ENCODE measurements around the gene PHACTR3. TPM values are rescaled to one million over a fixed set of nuclear protein-coding genes. Genes with fewer than 3 reads are reported as not detected.

PHACTR3 gene
- total and polyA plus RNA-seq, 7 experiments from 2014 or later, result 0.49 TPM; not detected in 6

DNA sequence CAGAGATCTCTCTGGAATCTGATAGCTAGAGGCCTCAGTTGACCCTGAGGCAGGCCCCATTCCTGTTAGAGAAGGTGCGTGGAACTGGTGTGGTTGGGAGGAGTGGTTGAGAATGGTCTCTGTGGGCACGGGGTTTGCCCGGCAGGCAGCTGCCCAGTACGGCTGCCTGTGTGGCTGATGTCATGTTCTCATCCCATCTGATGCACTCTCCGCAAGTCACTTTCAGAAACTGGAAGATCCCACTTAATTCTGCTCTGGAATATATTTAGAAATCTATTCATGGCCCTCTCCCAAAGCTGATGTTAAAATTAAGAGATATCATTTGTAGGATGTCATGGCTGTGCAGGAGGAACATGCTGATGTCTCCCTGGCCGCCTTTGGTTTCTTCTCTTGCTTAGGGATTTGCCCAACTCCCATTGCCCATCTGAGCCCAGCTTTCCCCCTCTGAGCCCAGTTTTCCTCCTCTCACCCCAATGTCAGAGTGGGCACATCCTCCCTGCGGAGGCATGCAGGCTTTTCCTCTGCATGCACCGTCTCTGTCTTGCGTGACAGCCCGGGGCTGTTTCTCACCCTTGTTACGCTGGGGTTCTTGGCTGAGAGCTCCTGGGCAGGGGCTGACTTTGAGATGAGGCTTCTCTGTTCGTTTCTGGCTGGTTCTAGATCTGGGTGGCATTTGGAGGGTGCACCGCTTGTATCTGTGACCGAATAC is 21.0 kb downstream of the PHACTR3 start:
- Histone ChIP-seq H3K4me1 (ENCODE audit: control insufficient read depth in 2 of 2, insufficient read depth in 2 of 2, low read length in 2 of 2) (no peaks in the 10 kb centered on the region), H3K27ac (ENCODE audit: low read depth, low read length) (no peak overlapping the region), H3K36me3 (ENCODE audit: control insufficient read depth in 2 of 3, insufficient read depth in 3 of 3, low read length in 3 of 3) (no peaks in the 10 kb centered on the region), H3K27me3 (ENCODE audit: control insufficient read depth in 2 of 2, insufficient read depth in 2 of 2, low read length in 2 of 2) (no peaks in the 10 kb centered on the region), H3K4me3 (ENCODE audit: low read length) (no peak overlapping the region), H3K9me3 (ENCODE audit: control insufficient read depth in 2 of 3, low read length in 3 of 3) (no peaks in the 10 kb centered on the region)
- Mint-ChIP-seq H3K9me3 (peaks cover 0 to 5% (median 0%) of the 10 kb centered on the region in 11 donors), H3K4me3 (no peak overlapping the region), H3K27me3 (peaks cover 0 to 33% (median 19%) of the 10 kb centered on the region in 5 donors), H3K36me3 (no peaks in the 10 kb centered on the region), H3K27ac (no peak overlapping the region), H3K4me1 (no peaks in the 10 kb centered on the region)
- intact Hi-C loops (cut with micrococcal nuclease), result no loop called here
- POLR2A ChIA-PET, result no interaction called here
- CTCF ChIA-PET, result no interaction called here
- no peak for DNase-seq
- no peak for ATAC-seq

DNA sequence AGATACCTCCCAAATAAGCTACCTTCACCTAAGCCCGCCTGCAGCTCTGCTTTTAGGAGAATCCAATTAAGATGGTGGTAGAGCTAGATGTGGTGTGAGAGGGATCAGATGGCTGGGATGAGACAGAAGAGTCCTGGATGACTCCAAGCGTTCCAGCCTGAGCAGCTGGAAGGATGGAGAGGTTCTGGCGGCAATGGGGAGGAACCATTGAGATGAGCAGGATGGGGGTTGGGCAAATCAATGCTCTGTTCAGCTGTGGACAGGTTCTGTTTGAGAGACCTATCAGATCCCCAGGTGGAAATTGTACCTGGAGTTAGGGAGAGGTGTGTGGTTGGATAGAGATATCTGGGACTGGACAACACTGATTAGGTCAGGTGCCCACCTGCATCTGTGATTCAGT is 23.0 kb downstream of the PHACTR3 start:
- H3K4me1 Mint-ChIP-seq, result no peaks in the 10 kb centered on the region
- ATAC-seq (no peak), DNase-seq (no peak)
- no peaks in the 10 kb centered on the region for H3K36me3 ChIP-seq (ENCODE audit: control insufficient read depth in 2 of 3, insufficient read depth in 3 of 3, low read length in 3 of 3)
- no peak overlapping the region for H3K4me3 ChIP-seq (ENCODE audit: low read length)
- H3K4me1 ChIP-seq (ENCODE audit: control insufficient read depth in 2 of 2, insufficient read depth in 2 of 2, low read length in 2 of 2), result no peaks in the 10 kb centered on the region
- POLR2A ChIA-PET, result no interaction called here
- H3K27ac ChIP-seq (ENCODE audit: low read depth, low read length), result no peak overlapping the region
- H3K36me3 Mint-ChIP-seq, result no peaks in the 10 kb centered on the region
- H3K27me3 Mint-ChIP-seq, result peaks cover 0 to 24% (median 19%) of the 10 kb centered on the region in 5 donors
- no peak overlapping the region for H3K27ac Mint-ChIP-seq
- no peaks in the 10 kb centered on the region for H3K9me3 ChIP-seq (ENCODE audit: control insufficient read depth in 2 of 3, low read length in 3 of 3)
- no peak overlapping the region for H3K4me3 Mint-ChIP-seq
- peaks cover 0 to 5% (median 0%) of the 10 kb centered on the region in 11 donors for H3K9me3 Mint-ChIP-seq
- intact Hi-C loops (cut with micrococcal nuclease), result no loop called here
- CTCF ChIA-PET, result no interaction called here
- H3K27me3 ChIP-seq (ENCODE audit: control insufficient read depth in 2 of 2, insufficient read depth in 2 of 2, low read length in 2 of 2), result no peaks in the 10 kb centered on the region

GRCh38 chr20:59628171-59628570 is 23.8 kb downstream of the PHACTR3 start:
- Mint-ChIP-seq H3K27ac (no peak overlapping the region), H3K9me3 (peaks cover 0 to 5% (median 0%) of the 10 kb centered on the region in 11 donors), H3K4me3 (no peak overlapping the region), H3K27me3 (peaks cover 0 to 27% (median 18%) of the 10 kb centered on the region in 5 donors), H3K4me1 (no peaks in the 10 kb centered on the region), H3K36me3 (no peaks in the 10 kb centered on the region)
- no peak overlapping the region for H3K4me3 ChIP-seq (ENCODE audit: low read length)
- intact Hi-C loops (cut with micrococcal nuclease), result no loop called here
- no peaks in the 10 kb centered on the region for H3K36me3 ChIP-seq (ENCODE audit: control insufficient read depth in 2 of 3, insufficient read depth in 3 of 3, low read length in 3 of 3)
- ATAC-seq, result no peak
- no peaks in the 10 kb centered on the region for H3K27me3 ChIP-seq (ENCODE audit: control insufficient read depth in 2 of 2, insufficient read depth in 2 of 2, low read length in 2 of 2)
- H3K27ac ChIP-seq (ENCODE audit: low read depth, low read length), result no peak overlapping the region
- CTCF ChIA-PET, result no interaction called here
- no peak for DNase-seq
- H3K4me1 ChIP-seq (ENCODE audit: control insufficient read depth in 2 of 2, insufficient read depth in 2 of 2, low read length in 2 of 2), result no peaks in the 10 kb centered on the region
- H3K9me3 ChIP-seq (ENCODE audit: control insufficient read depth in 2 of 3, low read length in 3 of 3), result no peaks in the 10 kb centered on the region
- POLR2A ChIA-PET, result no interaction called here

DNA sequence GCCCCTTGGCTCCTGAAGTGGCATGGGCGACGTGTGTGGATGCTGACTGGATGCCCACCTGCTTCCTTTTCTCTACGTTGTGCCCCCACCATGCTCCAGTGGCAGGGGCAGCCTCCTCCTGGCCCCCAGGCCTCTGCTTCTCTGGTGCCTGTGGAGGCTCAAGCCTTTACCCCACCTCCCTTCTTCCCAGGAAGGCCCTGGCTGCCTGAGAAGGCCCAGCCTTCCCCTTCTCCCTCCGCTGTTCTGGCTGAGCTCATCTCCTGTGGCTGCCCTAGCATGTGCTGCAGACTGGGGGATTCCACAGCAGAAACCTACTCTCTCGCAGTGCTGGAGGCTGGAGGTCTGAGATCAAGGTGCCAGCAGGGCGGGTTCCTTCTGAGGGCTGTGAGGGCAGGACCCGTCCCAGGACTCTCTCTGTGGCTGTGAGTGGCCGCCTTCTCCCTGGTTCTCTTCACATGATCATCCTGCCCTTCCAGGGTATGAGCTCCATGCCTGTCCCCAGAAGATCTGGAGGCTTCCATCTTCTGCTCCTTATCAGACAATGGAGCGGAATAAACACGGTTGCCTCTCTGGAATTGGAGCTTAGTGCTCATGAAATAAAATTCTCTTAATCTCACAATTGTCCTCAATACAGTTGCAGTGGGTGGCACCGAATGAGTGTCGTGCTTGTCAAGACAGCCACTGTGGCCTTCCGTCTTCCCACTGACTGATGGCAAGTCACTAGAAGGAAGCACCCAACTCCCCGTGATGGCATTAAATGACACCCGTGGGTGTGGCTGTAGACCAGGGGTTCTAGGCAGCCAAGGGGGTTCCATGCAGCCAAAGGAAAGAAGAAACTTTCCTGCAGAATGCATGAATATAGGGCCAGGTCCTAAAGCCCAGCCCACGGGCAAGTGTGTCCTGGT is 25.1 kb downstream of the PHACTR3 start:
- no peaks in the 10 kb centered on the region for H3K9me3 ChIP-seq (ENCODE audit: control insufficient read depth in 2 of 3, low read length in 3 of 3)
- Mint-ChIP-seq H3K9me3 (peaks cover 0 to 5% (median 0%) of the 10 kb centered on the region in 11 donors), H3K4me1 (no peaks in the 10 kb centered on the region), H3K27me3 (peaks cover 0 to 22% (median 15%) of the 10 kb centered on the region in 5 donors), H3K36me3 (no peaks in the 10 kb centered on the region), H3K27ac (no peak overlapping the region), H3K4me3 (no peak overlapping the region)
- ChIA-PET CTCF (no interaction called here), POLR2A (no interaction called here)
- no peaks in the 10 kb centered on the region for H3K4me1 ChIP-seq (ENCODE audit: control insufficient read depth in 2 of 2, insufficient read depth in 2 of 2, low read length in 2 of 2)
- ATAC-seq (no peak), DNase-seq (no peak)
- H3K36me3 ChIP-seq (ENCODE audit: control insufficient read depth in 2 of 3, insufficient read depth in 3 of 3, low read length in 3 of 3), result no peaks in the 10 kb centered on the region
- H3K4me3 ChIP-seq (ENCODE audit: low read length), result no peak overlapping the region
- H3K27me3 ChIP-seq (ENCODE audit: control insufficient read depth in 2 of 2, insufficient read depth in 2 of 2, low read length in 2 of 2), result no peaks in the 10 kb centered on the region
- intact Hi-C loops (cut with micrococcal nuclease), result no loop called here
- no peak overlapping the region for H3K27ac ChIP-seq (ENCODE audit: low read depth, low read length)

GRCh38 chr20:59630526-59630925 is 26.2 kb downstream of the PHACTR3 start:
- no peak overlapping the region for H3K27ac ChIP-seq (ENCODE audit: low read depth, low read length)
- H3K27me3 ChIP-seq (ENCODE audit: control insufficient read depth in 2 of 2, insufficient read depth in 2 of 2, low read length in 2 of 2), result no peaks in the 10 kb centered on the region
- H3K4me3 Mint-ChIP-seq, result no peak overlapping the region
- H3K4me1 Mint-ChIP-seq, result peaks cover 0 to 2% (median 0%) of the 10 kb centered on the region in 7 donors
- H3K27ac Mint-ChIP-seq, result no peak overlapping the region
- ChIA-PET POLR2A (no interaction called here), CTCF (no interaction called here)
- ATAC-seq (no peak), DNase-seq (no peak)
- no peaks in the 10 kb centered on the region for H3K36me3 ChIP-seq (ENCODE audit: control insufficient read depth in 2 of 3, insufficient read depth in 3 of 3, low read length in 3 of 3)
- H3K36me3 Mint-ChIP-seq, result no peaks in the 10 kb centered on the region
- H3K4me1 ChIP-seq (ENCODE audit: control insufficient read depth in 2 of 2, insufficient read depth in 2 of 2, low read length in 2 of 2), result no peaks in the 10 kb centered on the region
- H3K27me3 Mint-ChIP-seq, result peaks cover 0 to 25% (median 17%) of the 10 kb centered on the region in 5 donors
- intact Hi-C loops (cut with micrococcal nuclease), result no loop called here
- no peak overlapping the region for H3K4me3 ChIP-seq (ENCODE audit: low read length)
- H3K9me3 Mint-ChIP-seq, result peaks cover 0 to 5% (median 0%) of the 10 kb centered on the region in 11 donors
- no peaks in the 10 kb centered on the region for H3K9me3 ChIP-seq (ENCODE audit: control insufficient read depth in 2 of 3, low read length in 3 of 3)

- Histone ChIP-seq H3K27me3 (ENCODE audit: control insufficient read depth in 2 of 2, insufficient read depth in 2 of 2, low read length in 2 of 2) (no peaks in the 10 kb centered on the region), H3K4me1 (ENCODE audit: control insufficient read depth in 2 of 2, insufficient read depth in 2 of 2, low read length in 2 of 2) (no peaks in the 10 kb centered on the region), H3K27ac (ENCODE audit: low read depth, low read length) (no peak overlapping the region), H3K4me3 (ENCODE audit: low read length) (no peak overlapping the region), H3K9me3 (ENCODE audit: control insufficient read depth in 2 of 3, low read length in 3 of 3) (no peaks in the 10 kb centered on the region), H3K36me3 (ENCODE audit: control insufficient read depth in 2 of 3, insufficient read depth in 3 of 3, low read length in 3 of 3) (no peaks in the 10 kb centered on the region)
- ATAC-seq (no peak), DNase-seq (no peak)
- peaks cover 0 to 2% (median 0%) of the 10 kb centered on the region in 7 donors for H3K4me1 Mint-ChIP-seq
- ChIA-PET POLR2A (no interaction called here), CTCF (no interaction called here)
- H3K36me3 Mint-ChIP-seq, result no peaks in the 10 kb centered on the region
- H3K27ac Mint-ChIP-seq, result no peak overlapping the region
- intact Hi-C loops (cut with micrococcal nuclease), result no loop called here
- peaks cover 0 to 2% (median 0%) of the 10 kb centered on the region in 11 donors for H3K9me3 Mint-ChIP-seq
- H3K27me3 Mint-ChIP-seq, result peaks cover 0 to 26% (median 21%) of the 10 kb centered on the region in 5 donors
- no peak overlapping the region for H3K4me3 Mint-ChIP-seq
Observed at GRCh38 chr20:59631751-59632540, 27.6 kb downstream of the PHACTR3 start.

All from naive thymus-derived CD4-positive, alpha-beta T cell (primary cell).